GM18858 (cell line): ENCODE data around the gene SLC24A4.

ENCODE experiments used
- ATAC-seq: cut with Tn5 transposase; IDR thresholded peaks from one replicate; pipeline ENCODE4 v1.9.1; 2021; ENCODE audit not compliant: unreplicated experiment

SLC24A4 gene

GRCh38 chr14:92539419-92539818 is 216.5 kb downstream of the SLC24A4 start:
- ATAC-seq, result no peak

GRCh38 chr14:92539875-92540274 is 216.9 kb downstream of the SLC24A4 start:
- ATAC-seq, result no peak

GRCh38 chr14:92540472-92541048 is 217.6 kb downstream of the SLC24A4 start:
- ATAC-seq, result no peak

GRCh38 chr14:92542766-92543554 is 220.0 kb downstream of the SLC24A4 start:
- ATAC-seq, result no peak

GRCh38 chr14:92544051-92544720 is 221.2 kb downstream of the SLC24A4 start:
- no peak for ATAC-seq

GRCh38 chr14:92546347-92547053 is 223.5 kb downstream of the SLC24A4 start:
- ATAC-seq, result no peak

- no peak for ATAC-seq
Observed at GRCh38 chr14:92549105-92549858, 226.3 kb downstream of the SLC24A4 start.

- ATAC-seq, result no peak
Observed at GRCh38 chr14:92549859-92550230, 226.9 kb downstream of the SLC24A4 start.
